Activated CD8-positive, alpha-beta T cell treated with anti-CD3 and anti-CD28 coated beads for 36 hours (primary cell): ENCODE data around the gene MTCH2. TPM values are rescaled to one million over a fixed set of nuclear protein-coding genes. Genes with fewer than 3 reads are reported as not detected.

Source experiments
- ATAC-seq: fragments of 200-7000 bp; cut with Tn5 transposase; one replicate; pipeline ENCODE4 v1.10.0; 2021; ENCODE audit warnings: mild to moderate bottlenecking, moderate library complexity
- CTCF ChIA-PET: fragments of 350-600 bp; sonication (Branson Sonifier 250); formaldehyde crosslinking; loops from one replicate; lab custom pipeline; 2021; ENCODE audit warnings: antibody characterized with exemption; lab: Charles Lee
- POLR2A ChIA-PET: fragments of 350-600 bp; sonication (Branson Sonifier 250); formaldehyde crosslinking; loops from one replicate; lab custom pipeline; 2021; ENCODE audit warnings: antibody characterized with exemption; lab: Charles Lee
- DNase-seq: peaks from one replicate; pipeline ENCODE4 v3.0.0-alpha.2; 2020
- H3K27ac Mint-ChIP-seq: one replicate; pipeline ENCODE4 v1.8.0; 2021; ENCODE audit warnings: mild to moderate bottlenecking, mixed read lengths
- H3K27me3 Mint-ChIP-seq: one replicate; pipeline ENCODE4 v1.8.0; 2021; ENCODE audit warnings: mixed read lengths
- H3K36me3 Mint-ChIP-seq: one replicate; pipeline ENCODE4 v1.8.0; 2021; ENCODE audit warnings: low read depth, mixed read lengths
- H3K4me1 Mint-ChIP-seq: one replicate; pipeline ENCODE4 v1.8.0; 2021; ENCODE audit warnings: low read depth, mixed read lengths
- H3K4me3 Mint-ChIP-seq: one replicate; pipeline ENCODE4 v1.8.0; 2021; ENCODE audit warnings: mild to moderate bottlenecking, moderate library complexity, mixed read lengths
- H3K9me3 Mint-ChIP-seq: one replicate; pipeline ENCODE4 v1.8.0; 2021; ENCODE audit warnings: mixed read lengths
- intact Hi-C: fragments of 100-400 bp; cut with micrococcal nuclease; formaldehyde crosslinking; loops from one replicate; pipeline ENCODE4 v1.10.0; 2022
- total RNA-seq, 2 experiments: library from RNA; stranded (reverse); gene quantifications; one replicate each; pipeline ENCODE4 v1.2.3, GENCODE V29; 2021
- TF ChIP-seq, protein P1 (sequence below): fragments of 200-600 bp; IDR thresholded peaks from one replicate; pipeline ENCODE4 v1.8.0; 2022; ENCODE audit warnings: antibody characterized with exemption, mild to moderate bottlenecking

The MTCH2 gene
- total RNA-seq, 2 experiments from 2014 or later: 144 to 145 TPM

DNA sequence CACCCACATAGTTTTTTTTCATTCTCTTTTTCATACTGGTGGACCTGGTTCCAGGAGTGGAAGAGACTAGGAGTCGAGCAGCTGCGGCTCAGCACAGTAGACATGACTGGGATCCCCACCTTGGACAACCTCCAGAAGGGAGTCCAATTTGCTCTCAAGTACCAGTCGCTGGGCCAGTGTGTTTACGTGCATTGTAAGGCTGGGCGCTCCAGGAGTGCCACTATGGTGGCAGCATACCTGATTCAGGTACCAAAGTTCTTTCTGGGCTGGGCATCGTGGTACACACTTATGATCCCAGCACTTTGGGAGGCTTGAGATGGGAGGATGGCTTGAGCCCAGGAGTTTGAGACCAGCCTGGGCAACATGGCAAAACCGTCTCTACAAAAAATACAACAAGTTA lies 72.7 kb downstream of the MTCH2 start:
- POLR2A ChIA-PET: interaction anchor here (0.6 to 1.2 kb wide), 2 partner anchors 10 to 15 kb away, joined by 3 to 7 read pairs; partner anchors contain the start of genes KBTBD4 and NDUFS3
- Mint-ChIP-seq H3K27ac (no peak overlapping the region), H3K4me1 (peaks cover 24% of the 10 kb centered on the region), H3K36me3 (peaks cover 30% of the 10 kb centered on the region), H3K4me3 (no peak overlapping the region), H3K9me3 (no peaks in the 10 kb centered on the region), H3K27me3 (no peaks in the 10 kb centered on the region)
- intact Hi-C loops: no loop called here
- CTCF ChIA-PET: no interaction called here
- TF ChIP-seq, protein P1, sequence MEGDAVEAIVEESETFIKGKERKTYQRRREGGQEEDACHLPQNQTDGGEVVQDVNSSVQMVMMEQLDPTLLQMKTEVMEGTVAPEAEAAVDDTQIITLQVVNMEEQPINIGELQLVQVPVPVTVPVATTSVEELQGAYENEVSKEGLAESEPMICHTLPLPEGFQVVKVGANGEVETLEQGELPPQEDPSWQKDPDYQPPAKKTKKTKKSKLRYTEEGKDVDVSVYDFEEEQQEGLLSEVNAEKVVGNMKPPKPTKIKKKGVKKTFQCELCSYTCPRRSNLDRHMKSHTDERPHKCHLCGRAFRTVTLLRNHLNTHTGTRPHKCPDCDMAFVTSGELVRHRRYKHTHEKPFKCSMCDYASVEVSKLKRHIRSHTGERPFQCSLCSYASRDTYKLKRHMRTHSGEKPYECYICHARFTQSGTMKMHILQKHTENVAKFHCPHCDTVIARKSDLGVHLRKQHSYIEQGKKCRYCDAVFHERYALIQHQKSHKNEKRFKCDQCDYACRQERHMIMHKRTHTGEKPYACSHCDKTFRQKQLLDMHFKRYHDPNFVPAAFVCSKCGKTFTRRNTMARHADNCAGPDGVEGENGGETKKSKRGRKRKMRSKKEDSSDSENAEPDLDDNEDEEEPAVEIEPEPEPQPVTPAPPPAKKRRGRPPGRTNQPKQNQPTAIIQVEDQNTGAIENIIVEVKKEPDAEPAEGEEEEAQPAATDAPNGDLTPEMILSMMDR: no peak
- ATAC-seq (no peak), DNase-seq (no peak)

Other genes with a start within 250 kb of the MTCH2 start
- gene SLC39A13, start 234.0 kb downstream of the MTCH2 start, total RNA-seq: 10 to 100 TPM; 10.0 to 10.5 TPM
- gene PSMC3, start 216.1 kb downstream of the MTCH2 start, total RNA-seq: 100 to 1,000 TPM; 137 to 140 TPM
- gene RAPSN, start 193.4 kb downstream of the MTCH2 start, total RNA-seq: under 1 TPM; 0.36 to 0.81 TPM
- 100 to 1,000 TPM; 120 to 122 TPM for gene CELF1, start 89.4 kb downstream of the MTCH2 start, total RNA-seq
- 10 to 100 TPM; 44.1 to 46.7 TPM for gene PTPMT1, start 77.0 kb downstream of the MTCH2 start, total RNA-seq
- 10 to 100 TPM; 15.4 to 16.3 TPM for gene KBTBD4, start 63.6 kb downstream of the MTCH2 start, total RNA-seq
- gene NDUFS3, start 63.5 kb downstream of the MTCH2 start, total RNA-seq: 100 to 1,000 TPM; 129 to 138 TPM
- gene FAM180B, start 55.9 kb downstream of the MTCH2 start, total RNA-seq: not detected
- under 1 TPM in 1 of 2 experiments, not detected in 1; 0.18 TPM for gene C1QTNF4, start 48.1 kb downstream of the MTCH2 start, total RNA-seq
- gene AGBL2, start 72.8 kb upstream of the MTCH2 start, total RNA-seq: 1 to 10 TPM; 4.5 to 7.1 TPM
- gene FNBP4, start 124.8 kb upstream of the MTCH2 start, total RNA-seq: 100 to 1,000 TPM; 114 to 117 TPM
- 10 to 100 TPM; 76.4 to 77.0 TPM for gene NUP160, start 205.8 kb upstream of the MTCH2 start, total RNA-seq